GM10248 (cell line): ENCODE measurements around the gene PLSCR3.

Experiments used
- CTCF ChIA-PET: fragments of 300-600 bp; sonication (Branson Sonifier 250); formaldehyde crosslinking; extraction: SDS; loops from one replicate; lab custom pipeline; 2021; ENCODE audit warnings: antibody characterized with exemption; lab: Yijun Ruan, JAX
- POLR2A ChIA-PET: fragments of 350-650 bp; sonication (Branson Sonifier 250); formaldehyde crosslinking; extraction: SDS; loops from one replicate; lab custom pipeline; 2020; ENCODE audit warnings: antibody characterized with exemption; lab: Yijun Ruan, JAX
- DNase-seq: peaks from one replicate; pipeline ENCODE4 v3.0.0; 2012; ENCODE audit errors: extremely low spot score
- CTCF ChIP-seq: IDR thresholded peaks from 2 replicates; pipeline ENCODE4 v1.5.1; 2012; ENCODE audit warnings: mild to moderate bottlenecking, low read depth; ENCODE audit errors: extremely low read depth, missing control alignments, control extremely low read depth

Gene PLSCR3

GRCh38 chr17:7398612-7399011 lies 4.3 kb upstream of the PLSCR3 start:
- DNase-seq, result no peak
- ChIA-PET POLR2A (interaction anchor here (0.6 kb wide), 2 partner anchors 23 to 149 kb away, joined by 3 read pairs; no protein-coding TSS in a partner anchor), CTCF (interaction anchor here (1.2 to 3.2 kb wide), 4 partner anchors 8 to 190 kb away, joined by 3 to 12 read pairs (median 4); no protein-coding TSS in a partner anchor)
- no peak for TF ChIP-seq CTCF

GRCh38 chr17:7396147-7396546 lies 1.8 kb upstream of the PLSCR3 start:
- CTCF ChIA-PET, result interaction anchor here (1.0 to 1.9 kb wide), 2 partner anchors 10 to 183 kb away, joined by 3 to 4 read pairs; partner anchors contain the start of gene CD68
- no peak for TF ChIP-seq CTCF
- POLR2A ChIA-PET, result interaction anchor here (0.6 kb wide), 1 partner anchor 135 kb away, joined by 3 read pairs; no protein-coding TSS in a partner anchor
- no peak for DNase-seq

- ChIA-PET POLR2A (interaction anchor here (1.0 kb wide), 1 partner anchor 10 kb away, joined by 10 read pairs; the partner anchor contains the start of gene TMEM256), CTCF (interaction anchor here (1.3 to 1.9 kb wide), 3 partner anchors 9 to 38 kb away, joined by 3 to 5 read pairs (median 4); partner anchors contain the start of genes TMEM256 and TMEM95)
- DNase-seq, result peak; percentile 80
- TF ChIP-seq CTCF, result peak; percentile 19
Observed at GRCh38 chr17:7393613-7394451, 493 bp downstream of the PLSCR3 start.

GRCh38 chr17:7392696-7393612 lies 1.4 kb downstream of the PLSCR3 start:
- ChIA-PET POLR2A (no interaction called here), CTCF (interaction anchor here (1.6 kb wide), 2 partner anchors 37 kb away, joined by 5 to 8 read pairs; partner anchors contain the start of gene TMEM95)
- no peak for TF ChIP-seq CTCF
- no peak for DNase-seq

- ChIA-PET POLR2A (no interaction called here), CTCF (interaction anchor here (1.6 kb wide), 1 partner anchor 35 kb away, joined by 8 read pairs; the partner anchor contains the start of gene TMEM95)
- no peak for DNase-seq
- no peak for TF ChIP-seq CTCF
Observed at GRCh38 chr17:7391307-7391706, 3.0 kb downstream of the PLSCR3 start.
